AG08395 (cell line): Measurements from ENCODE around the gene KLKB1.
A peak's percentile ranks its signal among the peaks of the same experiment; 100 is the strongest.
"Not testable (repeated sequence)": the region's sequence is repeated elsewhere in the genome, so short reads cannot be mapped to it uniquely, and the experiment has no call there.

Source experiments
- DNase-seq: peaks from one replicate; pipeline ENCODE4 v3.0.0; 2012; ENCODE audit warnings: mixed read lengths, low spot score

Gene KLKB1

DNA sequence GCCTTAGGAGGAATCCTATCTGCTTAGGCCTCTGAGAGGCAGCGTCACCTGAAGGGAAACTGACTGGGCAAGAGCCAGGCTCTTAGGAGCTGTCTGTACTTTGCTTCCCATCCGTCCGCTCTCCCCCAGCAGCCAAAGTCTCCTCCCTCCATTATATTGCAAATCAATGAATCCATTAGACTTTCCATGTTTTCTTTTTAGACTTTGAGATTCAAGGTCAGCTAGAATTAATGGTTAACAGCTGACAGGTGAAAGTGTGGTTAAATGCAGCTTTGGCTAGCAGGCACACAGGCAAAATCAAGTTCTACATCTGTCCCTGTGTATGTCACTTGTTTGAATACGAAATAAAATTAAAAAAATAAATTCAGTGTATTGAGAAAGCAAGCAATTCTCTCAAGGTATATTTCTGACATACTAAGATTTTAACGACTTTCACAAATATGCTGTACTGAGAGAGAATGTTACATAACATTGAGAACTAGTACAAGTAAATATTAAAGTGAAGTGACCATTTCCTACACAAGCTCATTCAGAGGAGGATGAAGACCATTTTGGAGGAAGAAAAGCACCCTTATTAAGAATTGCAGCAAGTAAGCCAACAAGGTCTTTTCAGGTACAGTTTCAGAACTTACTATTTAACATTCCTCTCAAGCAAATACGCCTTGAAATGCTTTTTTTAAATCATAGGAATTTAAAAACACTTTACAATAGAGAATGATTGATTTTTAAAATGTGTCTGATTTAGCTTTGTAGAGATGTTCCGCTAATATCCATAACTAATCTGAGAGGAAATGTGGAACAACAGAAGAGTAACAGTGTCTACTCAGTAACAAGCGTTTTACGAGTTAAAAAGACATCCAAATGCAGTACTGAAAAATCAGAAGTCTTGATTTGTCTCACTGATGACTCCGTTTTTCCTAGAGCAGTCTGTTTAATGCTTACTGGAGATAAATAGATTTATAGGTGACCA lies 38.7 kb downstream of the KLKB1 start, which contains the start of gene F11:
Gene F11, plus strand, starts transcription at position 507 of the 970 bp plus-strand sequence. CDS start 948 bp downstream, outside the sequence.
- DNase-seq: no peak

DNA sequence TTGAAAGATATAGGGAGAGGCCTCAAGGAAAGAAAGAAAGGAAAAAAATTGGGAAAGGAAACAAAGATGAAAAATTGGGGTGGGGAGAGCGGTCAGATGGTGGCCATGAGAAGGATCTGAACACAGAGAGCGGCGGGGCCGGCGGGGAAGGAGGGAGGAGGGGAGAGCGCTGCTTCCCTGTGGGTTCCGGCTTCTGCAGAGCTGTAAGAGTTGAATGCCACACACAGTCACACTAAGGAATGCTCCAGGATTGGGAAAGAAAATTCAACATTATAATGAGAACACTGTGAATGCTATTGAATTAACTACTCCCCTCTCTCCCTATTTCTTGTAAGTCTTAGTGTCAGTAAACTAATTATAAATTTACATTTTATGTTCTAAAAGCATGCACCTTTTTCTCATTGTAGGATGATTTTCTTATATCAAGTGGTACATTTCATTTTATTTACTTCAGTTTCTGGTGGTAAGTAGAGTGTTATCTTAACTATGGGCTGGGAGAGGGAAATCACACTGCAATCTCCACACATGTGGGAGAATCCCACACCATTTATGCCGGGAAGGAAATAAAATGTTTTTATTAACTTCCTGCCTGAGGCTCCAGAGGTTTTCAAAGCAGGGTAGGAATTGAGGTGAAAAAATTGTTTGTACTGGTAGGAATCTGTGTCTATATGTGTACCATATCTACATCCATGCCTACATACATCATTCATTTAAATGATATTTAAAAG lies 39.6 kb downstream of the KLKB1 start:
- no peak for DNase-seq

DNA sequence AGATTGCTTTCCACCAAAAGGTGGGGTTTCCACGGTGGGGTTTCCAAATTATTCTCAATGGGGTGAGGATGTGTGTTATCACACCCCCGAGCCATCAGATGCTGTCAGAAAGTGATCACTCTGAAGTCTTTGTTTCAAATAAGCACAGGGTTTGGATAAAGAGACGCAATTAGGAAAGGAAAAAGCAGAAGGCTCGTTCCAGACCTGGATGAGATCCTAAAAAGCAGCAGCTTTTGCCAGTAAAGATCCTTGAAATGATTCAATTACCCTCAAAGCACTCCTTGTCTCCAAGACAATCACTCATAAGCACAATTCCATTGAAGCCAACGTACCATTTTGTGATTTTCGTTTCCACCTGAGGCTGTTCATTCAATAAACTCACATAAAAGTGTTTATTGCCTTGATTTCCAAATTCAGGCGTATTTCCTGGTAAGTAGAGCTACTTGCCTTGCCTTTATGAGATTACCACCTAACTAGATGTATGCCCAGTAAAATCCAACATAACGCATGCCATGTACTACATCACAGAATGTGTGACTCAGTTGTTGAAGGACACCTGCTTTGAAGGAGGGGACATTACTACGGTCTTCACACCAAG lies 43.9 kb downstream of the KLKB1 start:
- no peak for DNase-seq

DNA sequence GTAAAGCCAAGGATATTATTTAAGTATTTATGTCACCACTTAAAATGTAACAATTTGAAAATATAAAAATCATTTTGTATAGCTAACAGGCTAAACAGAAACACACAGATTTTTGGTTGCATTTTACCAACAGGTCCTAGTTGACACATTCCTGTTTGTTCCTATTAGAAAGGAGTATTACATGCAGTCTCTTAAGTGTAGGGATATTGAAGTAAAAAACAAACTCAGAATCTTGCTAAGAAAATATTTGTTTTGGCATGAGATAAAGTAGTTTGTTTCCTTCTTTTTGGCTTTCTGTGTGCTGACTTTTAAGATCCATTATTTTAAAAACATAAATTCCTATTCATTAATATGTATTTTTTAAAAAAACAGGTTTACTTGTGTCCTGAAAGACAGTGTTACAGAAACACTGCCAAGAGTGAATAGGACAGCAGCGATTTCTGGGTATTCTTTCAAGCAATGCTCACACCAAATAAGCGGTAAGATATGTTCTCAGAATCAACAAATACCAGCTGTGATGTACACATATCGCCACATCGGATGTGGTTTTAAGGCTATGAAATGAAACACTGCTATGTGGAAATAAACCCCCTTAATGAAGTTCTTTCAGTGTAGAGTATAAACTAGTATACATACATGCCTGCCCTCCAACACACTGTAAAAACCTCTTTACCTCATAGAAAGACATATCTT lies 45.5 kb downstream of the KLKB1 start:
- no peak for DNase-seq

DNA sequence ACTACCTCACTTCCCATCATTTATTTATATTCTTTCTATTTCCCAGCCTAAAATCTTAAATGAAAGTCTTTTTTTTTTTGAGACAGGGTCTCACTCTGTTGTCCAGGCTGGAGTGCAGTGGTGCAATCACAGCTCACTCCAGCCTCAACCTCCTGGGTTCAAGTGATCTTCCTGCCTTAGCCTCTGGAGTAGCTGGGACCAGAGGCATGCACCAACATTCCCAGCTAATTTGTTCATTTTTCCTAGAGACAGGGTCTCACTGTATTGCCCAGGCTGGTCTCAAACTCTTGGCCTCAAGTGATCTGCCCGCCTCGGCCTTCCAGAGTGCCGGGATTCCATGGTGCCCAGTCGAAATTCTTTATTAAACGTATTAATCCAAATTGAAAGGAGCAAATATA lies 46.1 kb downstream of the KLKB1 start:
- not testable (repeated sequence) for DNase-seq

DNA sequence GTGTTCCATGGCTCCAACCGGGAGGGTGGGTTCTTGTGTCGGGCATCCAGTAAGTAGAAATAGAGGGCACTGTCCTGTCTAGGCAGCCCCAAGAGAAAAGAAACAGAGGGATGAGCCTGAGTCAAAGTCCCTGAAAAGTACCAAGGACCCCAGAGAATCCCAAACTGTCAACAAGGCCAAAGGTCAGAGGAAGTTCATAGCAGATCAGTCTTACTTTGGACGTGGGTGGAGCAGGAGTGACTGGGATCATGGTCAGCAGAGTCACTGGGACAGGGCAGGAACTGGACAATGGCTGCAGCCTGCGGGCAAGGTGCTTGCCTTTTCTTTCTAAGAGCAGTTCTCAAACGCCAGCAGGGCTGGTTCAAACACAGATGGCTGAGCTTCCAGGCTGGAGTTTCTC lies 56.0 kb downstream of the KLKB1 start:
- DNase-seq: no peak

DNA sequence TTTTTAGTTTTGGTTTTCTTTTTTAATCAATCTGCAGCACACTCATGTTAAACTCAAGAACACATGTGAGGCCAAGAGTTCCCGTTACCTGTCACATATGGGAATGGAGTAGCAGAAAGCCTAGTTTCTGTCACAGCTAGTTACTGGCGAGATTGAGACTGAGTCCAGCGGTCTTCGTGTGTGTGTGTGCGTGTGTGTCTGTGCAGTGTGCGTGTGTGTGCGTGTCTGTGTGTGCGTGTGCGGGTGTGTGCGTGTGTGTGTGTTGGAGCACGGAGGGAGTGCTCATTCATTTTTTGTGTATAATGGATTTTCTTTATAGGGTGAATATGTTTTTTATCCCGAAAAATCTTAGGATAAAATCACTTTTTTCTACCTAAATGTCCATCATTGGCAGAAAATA lies 57.8 kb downstream of the KLKB1 start:
- no peak for DNase-seq

DNA sequence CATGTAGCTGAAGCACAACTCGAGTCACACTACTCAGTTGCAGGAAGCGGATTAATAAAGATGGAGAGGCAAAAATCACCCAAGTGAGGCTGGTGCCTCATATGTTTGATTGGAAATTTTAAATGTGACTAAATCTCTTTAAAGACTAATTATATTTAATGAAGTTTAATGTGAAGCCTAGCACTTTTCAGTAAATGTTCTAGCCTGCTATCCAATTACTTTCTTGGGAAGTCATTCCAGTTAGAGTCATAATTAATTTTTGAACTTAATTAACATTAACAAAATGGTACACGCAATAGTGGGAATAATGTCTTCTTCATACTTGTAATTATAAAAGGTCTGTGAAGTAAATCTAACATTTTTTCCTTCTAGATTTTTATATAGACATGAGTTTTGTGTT lies 59.3 kb downstream of the KLKB1 start:
- DNase-seq: no peak

DNA sequence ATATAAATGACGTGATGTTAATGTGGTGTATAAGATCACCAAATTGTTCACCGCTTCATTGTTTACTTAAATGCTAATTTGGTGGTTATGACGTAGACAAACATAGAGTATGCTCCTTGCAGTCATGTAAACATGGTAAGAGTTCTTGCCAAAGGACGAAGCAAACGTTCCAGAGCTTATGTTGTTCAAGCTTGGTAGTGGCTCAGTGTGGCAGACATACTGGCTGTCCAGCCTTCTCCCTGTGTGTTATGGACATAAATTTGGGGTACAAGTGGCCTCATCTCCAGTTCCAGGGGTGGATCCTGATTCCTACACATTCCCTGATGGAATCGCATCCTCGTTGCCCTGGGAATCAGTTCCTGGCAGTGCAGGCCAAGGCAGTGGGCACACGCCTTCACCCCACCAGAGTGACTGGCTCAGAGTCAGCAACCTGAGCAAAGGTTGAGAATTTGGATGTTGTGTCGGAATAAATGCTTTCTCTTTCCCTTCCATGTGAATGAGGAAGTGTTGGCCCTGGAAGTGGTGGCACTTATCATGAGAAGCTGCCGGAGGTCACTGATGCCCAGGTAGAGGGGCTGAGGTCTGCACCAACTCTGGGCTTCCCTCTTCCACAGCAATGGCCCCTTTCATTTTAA lies 64.1 kb downstream of the KLKB1 start:
- no peak for DNase-seq

DNA sequence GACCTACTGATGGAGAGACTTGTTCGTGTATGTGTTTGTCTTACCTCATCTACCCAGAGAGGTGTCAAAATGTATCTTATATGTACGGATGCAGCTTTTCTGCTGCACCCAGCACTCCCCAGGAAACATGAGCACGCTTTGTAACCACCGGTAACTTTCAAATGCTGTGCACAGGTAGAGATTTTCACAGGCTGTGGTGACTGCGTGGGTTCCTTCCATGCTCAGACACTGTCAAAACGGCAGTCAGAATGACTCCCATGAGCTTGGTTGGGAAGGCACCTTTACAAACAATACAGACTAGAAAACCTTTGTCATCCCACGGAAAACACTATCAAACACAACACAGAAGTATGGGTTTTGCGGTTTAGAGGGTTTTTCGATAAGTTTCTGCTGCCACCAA lies 66.9 kb downstream of the KLKB1 start:
- DNase-seq: no peak

DNA sequence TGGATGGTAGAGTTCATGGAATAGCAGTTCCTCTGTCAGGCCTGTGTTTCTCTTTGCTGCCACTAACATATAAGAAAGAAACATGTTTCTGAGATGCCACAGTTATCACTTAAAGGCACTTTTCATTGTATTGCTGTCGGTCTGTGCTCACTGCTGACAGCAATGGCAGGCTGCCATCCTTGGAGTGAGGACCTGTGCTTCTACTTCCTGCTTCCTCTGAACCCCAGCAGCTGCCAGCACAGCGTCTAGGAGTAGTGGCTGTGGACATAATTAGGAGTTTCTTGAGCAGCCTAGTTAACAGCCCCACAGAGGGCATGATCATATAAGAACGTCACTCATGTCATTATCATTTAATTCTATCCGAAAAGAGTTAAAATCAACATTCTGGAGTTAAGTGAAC lies 69.2 kb downstream of the KLKB1 start:
- DNase-seq: no peak

DNA sequence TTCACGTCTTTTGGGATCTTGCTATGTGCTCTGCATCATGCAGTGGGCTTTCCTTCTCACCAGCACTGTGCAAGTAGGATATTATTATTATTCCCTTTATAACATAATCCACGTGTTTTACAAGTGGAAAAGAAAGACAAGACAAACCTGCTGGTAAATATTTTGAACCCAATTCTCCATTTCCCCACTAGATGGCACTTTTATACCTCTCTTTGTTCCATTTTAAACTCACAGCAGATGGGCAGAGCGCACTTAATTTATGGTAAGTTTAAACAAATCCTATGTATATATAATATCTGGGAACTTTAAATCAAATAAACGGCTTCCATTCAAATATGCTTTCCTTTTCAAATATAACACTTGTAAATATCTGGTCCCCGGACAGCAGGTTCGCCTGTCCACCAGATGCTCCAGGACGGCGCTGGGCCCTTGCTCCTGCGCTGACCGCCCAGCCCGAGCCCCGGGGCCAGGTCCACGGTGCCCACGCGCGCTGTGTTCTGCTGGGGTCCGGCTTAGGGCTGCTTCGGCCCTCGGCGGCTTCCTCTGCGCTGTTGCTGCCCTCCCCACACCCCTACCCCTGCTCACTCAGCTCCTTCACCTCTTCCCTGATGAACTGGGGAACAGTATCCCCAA lies 69.8 kb downstream of the KLKB1 start:
- DNase-seq: peak; percentile 64

DNA sequence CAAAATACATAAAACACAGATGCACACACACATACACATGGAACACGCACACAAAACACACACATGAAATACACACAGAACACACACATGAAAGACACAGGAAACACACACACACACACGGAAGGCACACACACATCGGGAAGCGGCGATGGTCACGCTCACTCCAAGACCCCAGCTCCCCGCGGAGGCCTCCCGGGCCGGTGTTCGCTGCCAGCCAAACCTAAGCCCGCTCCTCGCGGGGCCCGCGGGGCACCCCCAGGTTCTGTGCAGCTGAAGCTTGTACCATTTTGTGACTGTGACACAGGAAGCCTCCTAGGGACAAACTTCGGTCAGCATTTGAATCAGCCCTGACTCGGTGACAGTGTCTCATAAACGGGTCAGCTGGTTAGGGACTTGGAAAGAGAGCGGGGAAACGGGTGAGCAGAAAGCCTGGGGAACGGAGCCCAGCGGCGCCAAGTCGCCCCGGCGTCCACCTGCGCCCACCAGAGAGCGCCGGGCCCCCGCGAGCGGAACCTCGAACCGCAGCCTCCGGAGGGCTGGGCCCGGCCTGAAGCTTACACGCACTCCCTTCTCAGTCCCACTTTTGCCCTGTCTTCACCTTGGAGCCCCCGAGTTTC lies 70.8 kb downstream of the KLKB1 start:
- no peak for DNase-seq

DNA sequence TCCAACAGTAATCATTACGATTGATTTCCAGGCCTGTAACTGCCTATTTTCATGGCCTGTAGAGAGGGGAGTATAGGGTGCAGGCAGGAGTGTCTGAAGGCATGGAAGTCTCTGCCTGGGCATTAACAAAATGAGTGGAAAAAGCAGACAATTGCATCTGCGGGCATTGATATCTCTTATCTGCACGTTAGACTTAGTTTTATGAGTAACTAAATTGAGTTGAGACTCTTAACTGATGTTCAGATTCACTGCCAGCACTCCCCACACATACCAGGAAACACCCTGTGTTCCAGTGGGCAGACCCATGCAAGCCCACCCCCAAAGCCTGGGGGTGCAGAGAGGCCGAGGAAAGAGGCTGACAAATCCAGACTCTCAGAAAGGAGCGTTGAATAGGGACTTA lies 72.0 kb downstream of the KLKB1 start:
- no peak for DNase-seq

DNA sequence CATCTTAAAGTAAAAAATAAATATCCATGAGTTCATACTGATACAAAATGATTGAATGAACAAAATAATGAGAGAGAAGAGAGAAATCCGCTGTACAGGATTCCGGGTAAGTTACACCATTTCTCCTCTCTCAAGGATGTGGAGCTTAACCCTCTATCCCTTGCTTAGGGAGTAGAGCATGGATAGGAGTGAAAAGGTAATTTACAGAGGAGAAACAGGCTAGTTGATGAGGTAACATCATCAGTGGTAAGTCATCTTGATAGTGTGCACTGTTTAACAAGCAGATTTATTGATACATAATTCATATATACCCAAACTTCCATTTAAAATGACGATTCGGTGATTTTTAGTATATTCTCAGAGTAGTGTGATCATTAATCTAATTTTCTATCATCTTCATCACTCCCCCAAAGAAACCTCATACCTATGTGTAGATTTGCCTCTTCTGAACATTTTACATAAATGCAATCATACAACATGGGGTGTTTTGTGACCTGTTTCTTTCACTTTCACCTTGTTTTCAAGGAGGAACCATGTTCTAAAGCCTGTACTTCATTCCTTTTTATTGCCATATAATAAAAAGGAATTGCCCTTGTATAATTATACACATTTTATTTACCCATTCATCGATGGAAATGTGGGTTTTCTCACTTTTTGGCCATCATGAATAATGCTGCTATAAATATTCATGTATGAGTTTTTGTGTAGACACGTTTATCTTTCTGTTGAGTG lies 73.5 kb downstream of the KLKB1 start:
- no peak for DNase-seq

DNA sequence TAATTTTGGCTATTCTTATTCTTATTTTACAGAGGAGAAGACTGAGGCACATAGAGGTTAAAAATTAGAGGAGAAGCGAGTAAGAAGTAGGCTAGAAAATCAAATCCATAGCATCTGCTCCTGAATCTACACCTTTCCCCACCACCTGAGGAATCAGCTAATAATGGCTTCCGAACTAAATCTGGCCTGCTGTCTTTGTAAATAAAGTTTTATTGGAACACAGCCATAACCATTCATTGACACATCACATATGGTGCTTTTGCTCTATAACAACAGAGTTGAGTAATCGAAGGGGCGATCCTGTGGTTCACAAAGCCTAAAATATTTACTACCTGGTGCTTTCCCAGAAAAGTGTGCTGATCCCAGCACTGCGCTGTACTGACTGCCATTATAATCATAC lies 76.9 kb downstream of the KLKB1 start:
- no peak for DNase-seq

DNA sequence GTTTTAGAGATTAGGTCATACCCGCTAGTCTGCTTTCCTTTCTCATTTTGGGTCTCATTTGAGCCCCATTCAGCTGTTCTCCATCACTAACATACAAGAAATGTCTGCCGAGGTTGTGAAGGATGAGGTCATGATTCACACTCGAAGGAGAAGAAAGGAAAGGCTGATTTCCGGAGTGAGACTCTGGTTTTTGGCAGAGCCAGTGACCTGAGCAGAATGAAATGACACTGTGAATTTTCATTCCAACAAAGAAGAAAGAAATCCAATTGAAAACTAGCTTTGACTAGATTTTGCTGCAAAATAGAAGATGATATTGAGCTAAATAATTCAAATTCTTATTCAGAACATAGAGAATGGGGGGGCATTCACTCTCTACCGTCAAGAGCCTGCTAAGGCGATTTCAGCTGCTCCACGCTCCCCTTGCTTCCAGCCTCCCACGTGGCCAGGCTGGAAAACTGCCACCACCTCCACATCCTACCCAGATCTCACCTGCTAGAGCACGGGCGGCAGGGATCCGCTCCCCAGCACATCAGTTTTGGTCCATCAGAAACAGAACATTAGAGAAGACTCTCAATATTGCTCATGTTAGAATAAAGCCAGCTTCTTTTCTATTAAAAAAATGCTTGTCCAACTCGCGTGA lies 77.7 kb downstream of the KLKB1 start:
- DNase-seq: no peak

DNA sequence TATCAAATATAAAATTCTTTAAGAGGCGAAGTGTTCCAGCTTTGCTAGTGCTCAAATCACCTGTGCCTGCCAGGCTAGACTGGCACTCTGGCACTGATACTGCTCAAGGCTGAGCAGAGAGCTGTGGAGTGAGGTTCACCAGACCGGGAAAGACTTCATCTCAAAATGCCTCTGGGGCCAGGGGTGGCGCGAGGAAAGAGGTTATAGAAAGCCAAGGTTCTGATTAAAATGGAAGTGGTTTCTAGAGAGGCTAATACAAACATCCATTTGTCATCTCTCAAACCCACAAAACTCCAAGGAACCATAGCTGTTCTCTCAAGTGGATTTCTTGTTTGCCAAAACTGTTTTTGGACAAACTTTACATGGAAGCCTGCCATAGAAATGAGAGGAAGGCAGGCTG lies 80.2 kb downstream of the KLKB1 start:
- no peak for DNase-seq

DNA sequence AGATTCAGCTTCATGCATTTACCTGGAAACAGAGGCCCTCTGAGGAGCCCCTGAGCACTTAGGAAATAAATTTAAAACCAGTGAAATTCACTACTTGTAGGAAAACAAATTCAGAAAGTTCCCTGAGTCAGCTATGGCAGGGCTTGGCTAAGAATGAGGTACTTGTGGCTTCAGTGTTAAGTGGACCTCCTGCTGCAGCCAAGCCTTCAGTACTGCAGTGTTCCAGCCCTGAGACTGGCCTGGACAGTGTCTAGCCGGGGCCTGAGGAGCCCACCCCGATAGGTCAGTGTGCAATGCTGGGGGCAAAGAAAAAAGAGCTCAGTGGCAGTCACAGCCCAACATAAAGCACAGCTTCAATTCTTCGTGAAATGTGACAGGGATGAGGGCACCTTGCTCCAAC lies 80.6 kb downstream of the KLKB1 start:
- no peak for DNase-seq
